HFFc6 (cell line): ENCODE data around the gene HS3ST4. TPM values are rescaled to one million over a fixed set of nuclear protein-coding genes. Genes with fewer than 3 reads are reported as not detected.

Experiments used
- DNase-seq: peaks from one replicate; pipeline ENCODE4 v3.0.0-alpha.2; 2018
- H3K27ac Mint-ChIP-seq: 2 replicates; pipeline ENCODE4 v1.8.0; 2020; ENCODE audit warnings: mild to moderate bottlenecking, mixed read lengths
- H3K27me3 Mint-ChIP-seq: 2 replicates; pipeline ENCODE4 v1.8.0; 2021; ENCODE audit warnings: mild to moderate bottlenecking, moderate library complexity, mixed read lengths; ENCODE audit not compliant: insufficient read depth
- H3K36me3 Mint-ChIP-seq: 2 replicates; pipeline ENCODE4 v1.8.0; 2021; ENCODE audit warnings: low read depth, mixed read lengths
- H3K4me1 Mint-ChIP-seq: 2 replicates; pipeline ENCODE4 v1.8.0; 2020; ENCODE audit warnings: low read depth, mixed read lengths
- H3K4me3 Mint-ChIP-seq: 2 replicates; pipeline ENCODE4 v1.8.0; 2020; ENCODE audit warnings: mild to moderate bottlenecking, moderate library complexity, mixed read lengths
- H3K9me3 Mint-ChIP-seq: 2 replicates; pipeline ENCODE4 v1.8.0; 2020; ENCODE audit warnings: mild to moderate bottlenecking, mixed read lengths
- CTCF ChIP-seq: fragments of 200-600 bp; sonication (generic); IDR thresholded peaks from 2 replicates; pipeline ENCODE4 v1.5.0; 2021; ENCODE audit warnings: antibody characterized with exemption, mild to moderate bottlenecking
- total RNA-seq, 6 experiments: library from RNA; stranded (reverse); fragmentation: NEBNext Ultra II Directional; extraction: Animal tissue kit (Norgen Biotek cat#: 25700); gene quantifications; 2 replicates in 1 of 6; 3 replicates in 5 of 6; pipeline ENCODE4 v1.2.3, GENCODE V29; 2021

The HS3ST4 gene
- total RNA-seq, 6 experiments from 2014 or later, result not detected

- Mint-ChIP-seq H3K9me3 (peaks cover 47% of the 10 kb centered on the region), H3K27ac (no peak overlapping the region), H3K4me1 (no peaks in the 10 kb centered on the region), H3K4me3 (no peak overlapping the region), H3K27me3 (peaks cover 2% of the 10 kb centered on the region; the same call in 1 of the 2 replicates), H3K36me3 (peaks cover 4% of the 10 kb centered on the region; the same call in 1 of the 2 replicates)
- no peak for DNase-seq
- no peak for TF ChIP-seq CTCF
Observed at GRCh38 chr16:25886598-25886997, 194.8 kb downstream of the HS3ST4 start.

- no peak for TF ChIP-seq CTCF
- no peak for DNase-seq
- no peak overlapping the region for H3K4me3 Mint-ChIP-seq
- peaks cover 36% of the 10 kb centered on the region for H3K9me3 Mint-ChIP-seq
- H3K27ac Mint-ChIP-seq, result no peak overlapping the region
- H3K36me3 Mint-ChIP-seq, result no peaks in the 10 kb centered on the region
- H3K4me1 Mint-ChIP-seq, result no peaks in the 10 kb centered on the region
- H3K27me3 Mint-ChIP-seq, result peaks cover 2% of the 10 kb centered on the region; the same call in 1 of the 2 replicates
Observed at GRCh38 chr16:25888868-25889267, 197.1 kb downstream of the HS3ST4 start.

- H3K36me3 Mint-ChIP-seq, result no peaks in the 10 kb centered on the region; the same call in 1 of the 2 replicates
- H3K4me3 Mint-ChIP-seq, result no peak overlapping the region
Observed at GRCh38 chr16:25893332-25893731, 201.6 kb downstream of the HS3ST4 start.

GRCh38 chr16:25894093-25894492 lies 202.3 kb downstream of the HS3ST4 start:
- Mint-ChIP-seq H3K27me3 (no peaks in the 10 kb centered on the region), H3K4me3 (no peak overlapping the region), H3K36me3 (no peaks in the 10 kb centered on the region; the same call in 1 of the 2 replicates), H3K9me3 (peaks cover 24% of the 10 kb centered on the region), H3K27ac (no peak overlapping the region), H3K4me1 (no peaks in the 10 kb centered on the region)
- TF ChIP-seq CTCF, result no peak
- DNase-seq, result no peak

More at GRCh38 chr16:25893332-25893731, 201.6 kb downstream of the HS3ST4 start:
- peaks cover 2% of the 10 kb centered on the region; the same call in 1 of the 2 replicates for H3K27me3 Mint-ChIP-seq
- no peak for DNase-seq
- no peak overlapping the region for H3K27ac Mint-ChIP-seq
- peaks cover 27% of the 10 kb centered on the region for H3K9me3 Mint-ChIP-seq
- TF ChIP-seq CTCF, result no peak
- H3K4me1 Mint-ChIP-seq, result no peaks in the 10 kb centered on the region

- H3K27me3 Mint-ChIP-seq, result no peaks in the 10 kb centered on the region
- TF ChIP-seq CTCF, result no peak
- H3K4me3 Mint-ChIP-seq, result no peak overlapping the region
- no peak for DNase-seq
- no peak overlapping the region for H3K27ac Mint-ChIP-seq
- no peaks in the 10 kb centered on the region; the same call in 1 of the 2 replicates for H3K36me3 Mint-ChIP-seq
- no peaks in the 10 kb centered on the region for H3K4me1 Mint-ChIP-seq
- peaks cover 20% of the 10 kb centered on the region for H3K9me3 Mint-ChIP-seq
Observed at GRCh38 chr16:25895380-25895779, 203.6 kb downstream of the HS3ST4 start.

GRCh38 chr16:25896411-25896810 lies 204.7 kb downstream of the HS3ST4 start:
- Mint-ChIP-seq H3K36me3 (no peaks in the 10 kb centered on the region; the same call in 1 of the 2 replicates), H3K4me3 (no peak overlapping the region), H3K27me3 (no peaks in the 10 kb centered on the region), H3K9me3 (peaks cover 20% of the 10 kb centered on the region), H3K27ac (no peak overlapping the region), H3K4me1 (no peaks in the 10 kb centered on the region)
- DNase-seq, result no peak
- TF ChIP-seq CTCF, result no peak
